NK-92 (cell line): ENCODE results near the gene UBE2D2.

ENCODE experiments used
- DNase-seq: peaks from one replicate; lab custom pipeline; 2025; ENCODE audit not compliant: unreplicated experiment; lab: John Stamatoyannopoulos, UW

UBE2D2 gene

GRCh38 chr5:139646111-139646510 is 85.0 kb downstream of the UBE2D2 start:
- DNase-seq: no peak

GRCh38 chr5:139646912-139647505 is 85.9 kb downstream of the UBE2D2 start:
- DNase-seq: no peak

GRCh38 chr5:139647506-139648204 is 86.5 kb downstream of the UBE2D2 start:
- DNase-seq: no peak

- no peak for DNase-seq
Measured at GRCh38 chr5:139648205-139649081, 87.3 kb downstream of the UBE2D2 start, which contains the start of gene CXXC5. TSS of gene CXXC5 (plus strand) at chr5:139648349. CDS start at chr5:139680524, 32,175 bp downstream.

GRCh38 chr5:139649082-139649991 is 88.2 kb downstream of the UBE2D2 start:
- no peak for DNase-seq

- DNase-seq: no peak
Measured at GRCh38 chr5:139650031-139650688, 89.0 kb downstream of the UBE2D2 start.

- DNase-seq: no peak
Measured at GRCh38 chr5:139650689-139651042, 89.5 kb downstream of the UBE2D2 start.

GRCh38 chr5:139651043-139651834 is 90.1 kb downstream of the UBE2D2 start:
- no peak for DNase-seq

- DNase-seq: no peak
Measured at GRCh38 chr5:139651853-139652787, 91.0 kb downstream of the UBE2D2 start.

- no peak for DNase-seq
Measured at GRCh38 chr5:139652788-139653241, 91.7 kb downstream of the UBE2D2 start.

- no peak for DNase-seq
Measured at GRCh38 chr5:139653616-139654015, 92.5 kb downstream of the UBE2D2 start.

GRCh38 chr5:139654464-139654863 is 93.3 kb downstream of the UBE2D2 start:
- DNase-seq: no peak

- no peak for DNase-seq
Measured at GRCh38 chr5:139654871-139655491, 93.8 kb downstream of the UBE2D2 start.

GRCh38 chr5:139655727-139656271 is 94.7 kb downstream of the UBE2D2 start:
- no peak for DNase-seq

GRCh38 chr5:139657363-139658321 is 96.5 kb downstream of the UBE2D2 start:
- DNase-seq: no peak

- no peak for DNase-seq
Measured at GRCh38 chr5:139658501-139658927, 97.4 kb downstream of the UBE2D2 start.
